NCI-H187 treated with DMSO at 0.1 percent for 48 hours (cell line): ENCODE data around the gene CMTM3.
"Not testable (repeated sequence)": the region's sequence is repeated elsewhere in the genome, so short reads cannot be mapped to it uniquely, and the experiment has no call there.

ENCODE experiments used
- DNase-seq: peaks from one replicate; lab custom pipeline; 2025; lab: John Stamatoyannopoulos, UW

CMTM3 gene

DNA sequence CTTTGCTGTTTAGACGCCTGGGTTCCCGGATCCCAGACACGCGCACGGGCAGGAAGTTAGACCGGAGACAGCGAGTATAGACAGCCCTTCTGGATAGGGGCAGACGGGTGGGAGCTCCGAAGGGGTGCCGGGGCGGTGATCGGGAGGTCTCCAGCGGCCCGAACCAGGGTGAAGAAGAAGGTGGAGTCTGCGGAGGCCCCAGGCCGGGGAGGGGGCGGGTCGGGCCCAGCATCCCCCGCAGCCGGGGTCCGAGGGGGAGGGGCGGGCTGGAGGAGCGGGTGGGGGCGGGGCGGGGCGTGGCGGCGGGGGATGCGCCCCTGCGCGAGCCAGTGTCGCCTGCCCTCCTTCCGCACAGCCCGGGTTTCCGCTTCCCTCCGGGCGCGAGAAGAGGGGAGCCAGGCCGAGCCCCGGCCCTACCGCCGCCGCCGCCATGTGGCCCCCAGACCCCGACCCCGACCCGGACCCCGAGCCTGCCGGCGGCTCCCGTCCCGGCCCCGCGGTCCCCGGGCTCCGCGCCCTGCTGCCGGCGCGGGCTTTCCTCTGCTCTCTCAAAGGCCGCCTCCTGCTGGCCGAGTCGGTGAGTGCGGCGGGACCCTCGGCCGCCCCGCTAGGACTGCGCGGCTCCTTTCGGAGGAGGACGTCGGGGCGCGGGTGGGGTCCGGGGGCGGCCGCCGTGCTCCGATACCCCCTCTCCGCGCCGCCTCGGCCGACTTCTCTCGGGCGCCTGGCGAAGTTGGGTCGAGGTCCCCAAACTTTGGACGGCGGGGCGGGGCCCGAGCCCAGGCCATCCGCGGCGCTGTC is at the start of gene CMTM3:
Gene CMTM3 (plus strand): TSS at position 329 of the 801 bp plus-strand sequence. CDS start 102 bp downstream, at position 431.
- DNase-seq = no peak

GRCh38 chr16:66560107-66560506 is 44.4 kb upstream of the CMTM3 start:
- DNase-seq = no peak

DNA sequence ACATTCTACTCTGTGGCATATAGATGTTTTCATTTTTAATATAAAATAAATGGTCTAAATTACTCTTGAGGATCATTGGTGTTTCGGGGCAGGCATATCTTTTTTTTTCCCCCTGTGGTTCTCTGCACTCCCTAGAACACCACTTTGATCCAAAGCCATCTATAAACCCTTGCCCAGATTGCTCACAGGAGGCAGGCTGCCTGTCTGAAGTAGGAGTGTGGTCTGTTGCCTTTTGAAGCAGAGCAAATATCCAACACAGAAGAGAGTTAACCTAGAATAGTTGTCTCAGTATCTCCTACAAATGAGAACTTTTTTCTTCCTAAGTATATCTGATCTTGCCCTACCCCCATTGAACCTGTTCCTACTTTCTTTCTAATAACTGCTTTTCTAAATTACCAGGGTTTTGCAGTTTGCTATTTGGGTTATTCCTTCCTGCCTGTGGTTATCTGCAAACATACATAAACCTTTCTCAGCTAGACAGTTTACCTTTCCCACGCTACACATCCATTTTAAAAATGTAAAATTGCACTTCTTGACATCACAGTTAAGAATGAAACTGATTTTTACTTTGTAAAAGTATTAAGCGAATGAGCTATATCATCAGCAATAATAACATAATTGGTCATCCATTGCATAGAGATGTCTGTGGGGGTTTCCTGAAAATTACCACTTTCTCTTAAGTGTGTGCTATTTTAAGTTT is 43.0 kb upstream of the CMTM3 start:
- no peak for DNase-seq

GRCh38 chr16:66562409-66562808 is 42.1 kb upstream of the CMTM3 start:
- DNase-seq = no peak

DNA sequence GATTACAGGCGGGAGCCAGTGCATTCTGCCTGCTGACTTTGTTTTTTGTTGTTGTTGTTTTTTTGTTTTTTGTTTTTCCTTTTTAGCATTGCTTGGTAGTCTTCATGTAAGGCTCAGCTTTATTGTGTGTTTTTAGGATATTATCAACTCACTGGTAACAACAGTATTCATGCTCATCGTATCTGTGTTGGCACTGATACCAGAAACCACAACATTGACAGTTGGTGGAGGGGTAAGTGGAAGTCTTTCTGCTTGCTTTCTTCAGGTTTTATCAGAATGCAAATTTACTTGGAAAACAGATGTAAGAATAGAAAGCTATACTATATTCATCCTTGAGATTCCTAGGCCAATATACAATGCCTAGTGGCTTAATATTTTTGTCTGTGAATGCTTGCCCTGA is 41.5 kb upstream of the CMTM3 start:
- no peak for DNase-seq

GRCh38 chr16:66563574-66564334 is 40.8 kb upstream of the CMTM3 start:
- no peak for DNase-seq

DNA sequence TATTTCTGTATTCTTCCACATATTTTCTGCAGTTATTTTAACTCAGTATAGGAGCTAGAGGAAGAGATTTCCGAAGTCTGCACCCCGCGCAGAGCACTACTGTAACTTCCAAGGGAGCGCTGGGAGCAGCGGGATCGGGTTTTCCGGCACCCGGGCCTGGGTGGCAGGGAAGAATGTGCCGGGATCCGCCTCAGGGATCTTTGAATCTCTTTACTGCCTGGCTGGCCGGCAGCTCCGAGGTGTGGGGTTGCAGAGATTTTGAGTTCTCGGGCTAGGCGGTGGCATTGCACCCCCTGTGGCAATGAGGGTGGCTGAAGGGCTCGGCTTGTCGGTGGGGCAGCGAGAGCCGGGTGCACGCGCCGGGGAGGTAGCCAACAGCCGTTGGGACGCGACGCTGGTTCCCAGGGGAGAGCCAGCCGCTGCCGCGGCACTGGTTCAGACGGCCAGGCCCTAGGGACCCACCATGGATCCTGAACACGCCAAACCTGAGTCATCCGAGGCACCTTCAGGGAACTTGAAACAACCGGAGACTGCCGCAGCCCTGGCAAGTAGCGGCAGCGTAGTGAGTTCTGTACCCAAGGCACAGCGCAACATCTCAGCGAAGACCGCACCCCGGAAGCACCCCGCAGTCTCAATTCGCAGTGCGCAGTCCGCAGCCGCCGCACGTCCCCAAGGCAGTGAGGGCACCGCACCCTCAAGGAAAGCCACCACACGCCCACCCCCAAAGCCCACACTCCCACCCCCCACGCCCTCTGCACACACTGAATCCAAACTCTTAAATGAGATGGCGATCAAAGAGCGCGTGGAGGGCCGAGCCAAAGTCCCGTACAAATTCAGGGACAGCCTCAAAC is 38.2 kb upstream of the CMTM3 start, which contains the start of gene CMTM1:
Gene CMTM1 (plus strand): TSS at position 389 of the 851 bp plus-strand sequence. CDS start 75 bp downstream, at position 464.
- DNase-seq = no peak

DNA sequence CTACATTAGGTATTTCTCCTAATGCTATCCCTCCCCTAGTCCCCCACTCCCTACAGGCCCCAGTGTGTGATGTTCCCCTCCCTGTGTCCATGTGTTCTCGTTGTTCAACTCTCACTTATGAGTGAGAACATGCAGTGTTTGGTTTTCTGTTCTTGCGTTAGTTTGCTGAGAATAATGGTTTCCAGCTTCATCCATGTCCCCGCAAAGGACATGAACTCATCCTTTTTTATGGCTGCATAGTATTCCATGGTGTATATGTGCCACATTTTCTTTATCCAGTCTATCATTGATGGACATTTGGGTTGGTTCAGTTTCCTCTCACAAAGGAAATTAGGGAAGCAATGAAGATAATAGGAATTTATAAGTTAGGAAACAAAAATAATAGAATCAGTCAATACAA is 37.2 kb upstream of the CMTM3 start:
- DNase-seq = not testable (repeated sequence)

DNA sequence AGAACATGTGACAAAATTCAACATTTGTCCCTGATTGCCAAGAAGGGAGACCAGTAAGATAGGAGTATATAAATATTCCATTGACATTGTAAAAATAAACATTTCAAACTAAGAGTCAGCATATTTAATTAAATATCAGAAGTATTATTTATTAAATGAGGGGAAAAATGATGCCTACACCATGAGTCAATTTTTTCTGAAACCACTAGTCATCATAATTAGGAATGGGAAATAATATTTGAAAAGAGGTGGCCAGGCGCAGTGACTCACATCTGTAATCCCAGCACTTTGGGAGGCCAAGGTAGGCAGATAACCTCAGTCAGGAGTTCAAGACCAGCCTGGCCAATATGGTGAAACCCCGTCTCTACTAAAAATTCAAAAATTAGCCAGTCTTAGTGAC is 36.1 kb upstream of the CMTM3 start:
- no peak for DNase-seq

GRCh38 chr16:66569131-66569530 is 35.4 kb upstream of the CMTM3 start:
- no peak for DNase-seq

GRCh38 chr16:66569827-66570405 is 34.6 kb upstream of the CMTM3 start:
- DNase-seq = no peak

DNA sequence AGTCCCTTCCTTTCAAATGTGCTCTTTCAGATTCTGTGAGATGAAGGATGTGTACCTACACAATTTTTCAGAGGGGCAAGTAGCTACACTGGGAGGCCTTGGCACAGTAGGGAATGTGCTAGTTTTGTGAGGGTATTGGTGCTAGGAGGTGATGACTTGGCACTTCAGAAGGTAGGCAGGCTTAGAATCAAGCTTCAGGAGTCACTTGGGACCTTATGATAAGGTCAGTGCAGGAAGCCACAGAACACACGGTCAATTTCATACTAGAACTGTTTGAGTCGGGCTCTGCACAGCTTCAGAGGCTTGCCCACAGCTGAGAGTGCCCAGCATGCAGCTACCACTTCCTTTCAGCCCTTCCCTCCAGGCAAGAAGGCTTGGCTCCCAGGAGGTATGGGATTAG is 32.1 kb upstream of the CMTM3 start:
- DNase-seq = no peak

GRCh38 chr16:66574081-66574480 is 30.4 kb upstream of the CMTM3 start:
- no peak for DNase-seq

GRCh38 chr16:66574531-66574930 is 30.0 kb upstream of the CMTM3 start:
- DNase-seq = no peak

DNA sequence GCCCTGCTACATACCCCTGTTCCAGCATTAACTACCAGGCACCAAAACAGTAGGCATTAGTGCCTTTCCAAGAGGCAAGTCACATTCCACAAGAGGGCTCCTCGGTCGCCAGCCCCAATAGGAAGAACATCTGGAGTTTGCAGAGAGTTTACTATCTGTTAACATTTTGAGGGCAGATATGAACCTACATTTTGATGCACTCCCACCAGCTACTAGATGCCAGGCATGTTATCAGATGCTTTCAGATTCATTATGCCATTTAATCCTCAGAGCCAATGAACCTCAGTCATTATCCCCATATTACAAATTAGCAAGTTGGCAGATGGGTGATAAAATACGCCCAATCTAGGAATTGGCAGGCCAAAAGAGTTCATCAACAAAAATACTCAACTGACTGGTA is 29.4 kb upstream of the CMTM3 start:
- no peak for DNase-seq

DNA sequence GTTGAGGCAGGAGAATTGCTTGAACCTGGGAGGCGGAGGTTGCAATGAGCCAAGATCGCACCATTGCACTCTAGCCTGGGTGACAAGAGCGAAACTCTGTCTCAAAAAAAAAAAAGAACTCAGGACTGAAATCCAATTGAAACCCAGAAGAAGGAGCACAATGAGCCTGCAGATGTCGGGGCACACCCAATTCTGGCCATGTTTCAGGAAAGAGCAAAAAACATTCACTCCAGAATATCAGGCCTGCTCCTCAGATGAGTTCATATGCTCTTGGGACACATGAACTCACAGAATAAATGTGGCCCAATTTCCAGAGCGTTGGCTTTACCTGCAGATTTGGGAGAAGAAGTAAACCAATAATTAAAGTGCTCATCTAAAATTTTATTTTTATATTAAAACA is 28.2 kb upstream of the CMTM3 start:
- DNase-seq = no peak

DNA sequence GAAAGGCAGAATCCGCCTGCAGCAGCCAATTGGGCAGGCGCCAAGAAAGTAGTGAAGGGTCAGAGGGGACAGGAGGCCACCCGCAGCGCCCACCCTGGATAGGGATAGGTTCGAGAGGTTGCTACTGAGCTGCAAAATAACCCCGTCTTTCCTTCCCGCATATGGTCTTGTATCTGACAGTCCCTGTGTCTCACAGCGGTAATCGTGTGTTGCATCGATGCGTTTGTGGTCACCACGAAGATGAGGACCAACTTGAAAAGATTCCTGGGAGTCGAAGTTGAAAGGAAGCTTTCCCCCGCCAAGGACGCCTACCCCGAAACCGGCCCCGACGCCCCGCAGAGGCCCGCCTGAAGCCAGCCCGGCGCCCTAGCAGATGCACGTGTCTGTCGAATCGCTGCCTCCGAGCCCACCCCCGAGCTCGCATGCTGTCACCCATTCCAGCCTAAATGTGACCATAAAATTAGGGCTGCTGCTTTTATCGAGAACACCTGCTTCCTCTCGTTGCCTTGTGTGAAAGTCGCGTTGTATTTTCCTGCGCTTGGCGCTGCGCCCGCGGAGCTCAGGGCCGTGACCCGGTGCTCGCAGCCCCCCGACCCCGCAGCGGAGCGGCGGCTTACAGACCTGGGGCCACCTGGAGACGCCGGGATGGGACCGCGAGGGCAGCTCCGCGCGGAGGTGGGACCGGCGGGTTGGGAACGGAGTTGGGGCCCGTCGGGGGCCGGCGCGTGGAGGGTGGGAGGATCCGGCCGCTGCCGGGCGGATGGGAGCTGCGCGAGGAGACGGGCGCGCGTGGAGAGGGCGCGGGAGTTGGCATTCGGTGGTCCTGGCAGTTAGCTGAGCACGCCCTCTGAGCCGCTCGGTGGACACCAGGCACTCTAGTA is 25.6 kb upstream of the CMTM3 start, which contains the start of gene CMTM2:
Gene CMTM2 (plus strand): TSS at position 813 of the 881 bp plus-strand sequence. CDS start 145 bp downstream, outside the sequence.
- no peak for DNase-seq

DNA sequence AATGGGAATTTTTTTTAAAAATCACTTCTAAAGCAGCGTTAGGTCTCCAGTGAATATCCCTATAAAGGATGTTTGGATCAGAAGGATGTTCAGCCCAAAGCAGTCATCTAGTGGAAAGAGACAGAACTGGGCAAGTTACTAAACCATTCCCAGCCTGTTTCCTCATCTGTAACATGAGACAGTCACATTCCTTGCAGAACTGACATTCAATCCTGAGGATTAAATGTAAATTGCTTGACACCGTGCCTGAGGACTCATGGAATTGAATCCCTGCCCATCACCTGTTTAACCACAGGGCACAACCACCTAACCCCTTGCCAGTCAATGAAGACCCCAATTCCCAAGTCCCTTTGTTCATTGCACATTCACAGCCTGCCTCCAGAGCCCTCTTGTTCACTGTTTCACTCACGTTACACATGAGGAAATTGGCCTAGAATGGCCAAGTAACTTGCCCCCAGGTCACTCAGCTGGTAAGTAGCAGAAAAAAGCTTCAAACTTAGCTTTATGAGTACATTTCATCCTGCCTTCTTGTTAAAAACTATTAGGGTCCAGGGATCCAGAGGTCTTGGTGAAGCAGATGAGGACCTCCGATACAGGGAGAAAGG is 23.8 kb upstream of the CMTM3 start:
- no peak for DNase-seq

- no peak for DNase-seq
These were observed 23.1 kb upstream of the CMTM3 start for GRCh38 chr16:66581246-66581952.
